ENCODE data around the gene PIGK.

The PIGK gene

GRCh38 chr1:77263708-77264107 is 44.5 kb upstream of the PIGK start:
- TF ChIP-seq EZH2phosphoT487 (IDR thresholded peaks at IDR 0.05; ENCODE audit: low read length) = no peak
- TF ChIP-seq EZH2 (optimal IDR thresholded peaks at IDR 0.05; ENCODE audit: low read depth, low read length) = no peak
- TF ChIP-seq CTCF (IDR thresholded peaks at IDR 0.05; ENCODE audit: low read length) = no peak

GRCh38 chr1:77253211-77253610 is 34.0 kb upstream of the PIGK start:
- no peak overlapping the region for H3K9ac ChIP-seq (ENCODE audit: low read length)
- no peak overlapping the region for H2AFZ ChIP-seq (ENCODE audit: low read length)
- H3K36me3 ChIP-seq (replicated peaks; ENCODE audit: insufficient read depth, low read length) = no peaks in the 10 kb centered on the region
- no peaks in the 10 kb centered on the region for H3K9me2 ChIP-seq (replicated peaks; ENCODE audit: insufficient read depth, low read length)
- H3K4me3 ChIP-seq (ENCODE audit: low read length) = no peak overlapping the region
- H3K79me2 ChIP-seq (ENCODE audit: low read length) = no peaks in the 10 kb centered on the region
- no peak for DNase-seq
- H4K20me1 ChIP-seq (ENCODE audit: insufficient read depth, low read length) = no peaks in the 10 kb centered on the region
- no peaks in the 10 kb centered on the region for H3F3A ChIP-seq (ENCODE audit: insufficient read depth, low read length)
- H3K27me3 ChIP-seq (replicated peaks; ENCODE audit: insufficient read depth, low read length) = no peaks in the 10 kb centered on the region
- H3K9me3 ChIP-seq (replicated peaks; ENCODE audit: insufficient read depth, low read length) = no peaks in the 10 kb centered on the region
- H3K4me1 ChIP-seq (ENCODE audit: low read length) = no peaks in the 10 kb centered on the region
- no peak overlapping the region for H3K4me2 ChIP-seq (ENCODE audit: low read depth, low read length)
- no peak overlapping the region for H3K27ac ChIP-seq (ENCODE audit: low read length)
- TF ChIP-seq EZH2phosphoT487 (IDR thresholded peaks at IDR 0.05; ENCODE audit: low read length) = no peak
- no peak for TF ChIP-seq CTCF (IDR thresholded peaks at IDR 0.05; ENCODE audit: low read length)
- TF ChIP-seq EZH2 (optimal IDR thresholded peaks at IDR 0.05; ENCODE audit: low read depth, low read length) = no peak

More at GRCh38 chr1:77263708-77264107, 44.5 kb upstream of the PIGK start:
- no peaks in the 10 kb centered on the region for H3K9me3 ChIP-seq (replicated peaks; ENCODE audit: insufficient read depth, low read length)
- H4K20me1 ChIP-seq (ENCODE audit: insufficient read depth, low read length) = no peaks in the 10 kb centered on the region
- no peak for DNase-seq
- H3K9me2 ChIP-seq (replicated peaks; ENCODE audit: insufficient read depth, low read length) = no peaks in the 10 kb centered on the region
- H3K79me2 ChIP-seq (ENCODE audit: low read length) = no peaks in the 10 kb centered on the region
- no peak overlapping the region for H3K4me3 ChIP-seq (ENCODE audit: low read length)
- no peaks in the 10 kb centered on the region for H3F3A ChIP-seq (ENCODE audit: insufficient read depth, low read length)
- no peak overlapping the region for H3K9ac ChIP-seq (ENCODE audit: low read length)
- H3K27me3 ChIP-seq (replicated peaks; ENCODE audit: insufficient read depth, low read length) = no peaks in the 10 kb centered on the region
- no peak overlapping the region for H3K4me2 ChIP-seq (ENCODE audit: low read depth, low read length)
- H3K4me1 ChIP-seq (ENCODE audit: low read length) = no peaks in the 10 kb centered on the region
- no peak overlapping the region for H3K27ac ChIP-seq (ENCODE audit: low read length)
- H2AFZ ChIP-seq (ENCODE audit: low read length) = no peak overlapping the region
- no peaks in the 10 kb centered on the region for H3K36me3 ChIP-seq (replicated peaks; ENCODE audit: insufficient read depth, low read length)

- no peak overlapping the region for H3K4me2 ChIP-seq (ENCODE audit: low read depth, low read length)
- no peaks in the 10 kb centered on the region for H3K9me2 ChIP-seq (replicated peaks; ENCODE audit: insufficient read depth, low read length)
- H3K9ac ChIP-seq (ENCODE audit: low read length) = no peak overlapping the region
- H3K9me3 ChIP-seq (replicated peaks; ENCODE audit: insufficient read depth, low read length) = no peaks in the 10 kb centered on the region
- no peaks in the 10 kb centered on the region for H3K4me1 ChIP-seq (ENCODE audit: low read length)
- H3K4me3 ChIP-seq (ENCODE audit: low read length) = no peak overlapping the region
- H3K27me3 ChIP-seq (replicated peaks; ENCODE audit: insufficient read depth, low read length) = no peaks in the 10 kb centered on the region
- no peaks in the 10 kb centered on the region for H3F3A ChIP-seq (ENCODE audit: insufficient read depth, low read length)
- H3K79me2 ChIP-seq (ENCODE audit: low read length) = no peaks in the 10 kb centered on the region
- no peak overlapping the region for H2AFZ ChIP-seq (ENCODE audit: low read length)
- no peaks in the 10 kb centered on the region for H3K36me3 ChIP-seq (replicated peaks; ENCODE audit: insufficient read depth, low read length)
- H4K20me1 ChIP-seq (ENCODE audit: insufficient read depth, low read length) = no peaks in the 10 kb centered on the region
- TF ChIP-seq EZH2 (optimal IDR thresholded peaks at IDR 0.05; ENCODE audit: low read depth, low read length) = no peak
- no peak for TF ChIP-seq EZH2phosphoT487 (IDR thresholded peaks at IDR 0.05; ENCODE audit: low read length)
- no peak for DNase-seq
- H3K27ac ChIP-seq (ENCODE audit: low read length) = no peak overlapping the region
These were observed 30.9 kb upstream of the PIGK start for GRCh38 chr1:77250126-77250525.

GRCh38 chr1:77245830-77246229 is 26.6 kb upstream of the PIGK start:
- Histone ChIP-seq H3K4me3 (ENCODE audit: low read length) (no peak overlapping the region), H4K20me1 (ENCODE audit: insufficient read depth, low read length) (no peaks in the 10 kb centered on the region), H3K36me3 (replicated peaks; ENCODE audit: insufficient read depth, low read length) (no peaks in the 10 kb centered on the region), H3K79me2 (ENCODE audit: low read length) (no peaks in the 10 kb centered on the region), H3K9ac (ENCODE audit: low read length) (no peak overlapping the region), H3K27ac (ENCODE audit: low read length) (no peak overlapping the region), H2AFZ (ENCODE audit: low read length) (no peak overlapping the region), H3K4me2 (ENCODE audit: low read depth, low read length) (no peak overlapping the region), H3K9me2 (replicated peaks; ENCODE audit: insufficient read depth, low read length) (no peaks in the 10 kb centered on the region), H3K27me3 (replicated peaks; ENCODE audit: insufficient read depth, low read length) (no peaks in the 10 kb centered on the region), H3K4me1 (ENCODE audit: low read length) (no peaks in the 10 kb centered on the region), H3F3A (ENCODE audit: insufficient read depth, low read length) (no peaks in the 10 kb centered on the region), H3K9me3 (replicated peaks; ENCODE audit: insufficient read depth, low read length) (no peaks in the 10 kb centered on the region)
- TF ChIP-seq EZH2phosphoT487 (IDR thresholded peaks at IDR 0.05; ENCODE audit: low read length) (no peak), EZH2 (optimal IDR thresholded peaks at IDR 0.05; ENCODE audit: low read depth, low read length) (no peak), CTCF (IDR thresholded peaks at IDR 0.05; ENCODE audit: low read length) (no peak)
- DNase-seq = no peak
